Central memory CD4-positive, alpha-beta T cell (primary cell): ENCODE measurements around the gene ANKRD11.
"Not testable (repeated sequence)": the region's sequence is repeated elsewhere in the genome, so short reads cannot be mapped to it uniquely, and the experiment has no call there.

Source experiments
- DNase-seq: peaks from one replicate; pipeline ENCODE4 v3.0.0; 2022

Gene ANKRD11

DNA sequence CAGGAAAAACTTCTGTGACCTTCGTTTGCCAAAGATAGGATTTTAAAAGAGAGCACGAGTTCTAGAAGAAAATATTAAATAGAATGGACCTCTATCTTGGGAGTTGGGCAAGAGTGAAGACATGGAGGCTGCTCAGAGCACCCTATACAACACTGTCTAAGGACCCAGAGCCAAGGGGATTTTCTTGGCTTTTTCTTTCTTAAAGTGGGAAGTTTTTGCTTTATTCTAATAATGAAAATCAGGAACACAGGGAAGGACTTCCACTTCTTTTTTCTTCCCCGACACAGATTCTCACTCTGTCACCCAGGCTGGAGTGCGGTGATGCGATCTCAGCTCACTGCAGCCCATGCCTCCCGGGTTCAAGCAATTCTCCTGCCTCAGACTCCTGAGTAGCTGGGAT, 178.7 kb downstream of the ANKRD11 start:
- DNase-seq, result no peak

DNA sequence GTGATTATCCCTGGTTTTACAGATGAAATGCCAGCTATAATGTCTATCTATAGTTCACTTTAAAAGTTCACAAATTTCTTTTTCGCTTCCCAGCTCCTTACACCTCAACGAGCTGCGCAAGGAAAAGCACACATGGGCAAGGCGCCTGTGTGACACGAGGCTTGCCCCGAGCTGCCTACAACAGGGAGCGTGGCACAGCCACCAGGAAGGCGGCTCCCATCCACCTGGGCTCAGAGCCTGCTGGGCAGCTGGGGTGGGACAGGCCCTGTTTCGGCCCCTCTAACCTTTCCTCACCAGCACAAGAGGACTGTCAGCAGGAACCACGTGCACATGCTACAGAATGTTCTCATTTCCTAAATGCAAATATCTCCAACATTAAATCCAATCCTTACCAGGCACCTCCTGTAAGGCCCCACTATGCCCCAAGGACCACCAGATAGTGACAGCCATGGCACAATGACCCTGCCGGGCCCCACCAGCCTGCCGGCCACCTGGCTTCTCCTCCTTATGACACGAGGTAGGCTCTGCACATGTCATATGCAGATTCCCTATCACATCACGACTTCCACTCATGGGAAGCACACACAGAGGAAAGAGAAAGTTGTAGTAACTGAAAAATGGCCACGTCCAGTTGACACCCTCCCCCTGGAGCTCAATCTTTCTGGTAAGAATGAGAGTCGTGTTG, 180.8 kb downstream of the ANKRD11 start:
- DNase-seq, result no peak

DNA sequence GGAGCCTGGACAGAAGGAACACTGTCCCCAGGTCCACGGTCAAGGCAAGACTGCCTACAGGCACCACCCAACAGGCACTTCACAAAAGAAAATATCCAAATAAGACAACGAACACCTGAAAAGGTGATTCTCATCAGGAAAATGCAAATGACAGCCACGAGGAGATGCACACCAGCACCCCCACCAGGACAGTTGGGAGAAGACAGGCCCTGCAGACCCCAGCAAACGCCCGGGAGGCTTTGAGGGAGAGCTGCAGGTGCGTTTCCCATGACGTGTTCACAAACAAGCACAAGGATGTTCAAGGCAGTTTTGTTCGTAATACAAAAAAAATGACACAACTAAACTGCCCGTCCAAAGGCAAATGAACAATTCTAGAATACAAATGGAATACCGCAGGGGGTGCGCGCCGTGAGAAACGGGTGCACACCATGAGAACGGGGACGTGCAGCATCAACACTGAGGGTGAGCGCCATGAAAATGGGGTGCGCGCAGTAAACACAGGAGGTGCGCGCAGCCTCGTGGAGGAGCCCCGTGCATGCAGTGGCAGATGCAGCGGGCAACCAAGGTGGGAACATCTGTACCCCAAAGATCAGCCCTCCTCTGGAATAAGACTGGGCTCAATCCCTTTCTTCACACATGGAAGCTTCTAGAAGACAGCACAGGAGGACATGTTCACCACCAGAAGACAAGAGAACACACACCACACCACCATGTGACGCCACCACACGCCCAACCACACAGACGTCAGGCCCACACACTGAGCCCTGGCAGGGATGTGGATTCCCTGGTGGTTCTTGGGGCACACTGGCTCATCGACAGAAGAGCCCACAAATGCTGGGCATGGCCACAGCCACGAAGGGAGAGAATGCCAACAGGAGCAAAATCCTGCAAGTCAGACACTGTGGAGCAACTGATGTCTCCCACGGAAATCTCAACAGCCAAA, 181.7 kb downstream of the ANKRD11 start:
- peak; percentile 51 for DNase-seq

DNA sequence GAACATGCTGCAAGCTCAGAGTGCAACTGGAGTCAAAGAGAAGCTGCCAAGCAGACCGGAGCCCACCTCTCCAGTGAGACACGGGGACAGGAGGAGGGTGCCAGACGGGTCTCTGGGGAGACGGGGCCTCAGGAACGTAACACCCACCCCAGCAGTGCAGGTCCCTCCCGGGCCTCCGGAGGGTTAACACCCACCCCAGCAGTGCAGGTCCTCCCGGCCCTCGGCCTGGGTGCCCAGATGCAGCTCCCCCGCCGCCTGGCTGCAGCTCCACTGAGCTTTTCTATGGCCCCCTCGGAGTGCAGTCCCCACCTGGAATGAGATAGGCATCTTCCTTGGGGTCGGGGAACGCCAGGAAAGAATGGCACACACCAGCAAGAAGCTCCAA, 182.9 kb downstream of the ANKRD11 start:
- no peak for DNase-seq

DNA sequence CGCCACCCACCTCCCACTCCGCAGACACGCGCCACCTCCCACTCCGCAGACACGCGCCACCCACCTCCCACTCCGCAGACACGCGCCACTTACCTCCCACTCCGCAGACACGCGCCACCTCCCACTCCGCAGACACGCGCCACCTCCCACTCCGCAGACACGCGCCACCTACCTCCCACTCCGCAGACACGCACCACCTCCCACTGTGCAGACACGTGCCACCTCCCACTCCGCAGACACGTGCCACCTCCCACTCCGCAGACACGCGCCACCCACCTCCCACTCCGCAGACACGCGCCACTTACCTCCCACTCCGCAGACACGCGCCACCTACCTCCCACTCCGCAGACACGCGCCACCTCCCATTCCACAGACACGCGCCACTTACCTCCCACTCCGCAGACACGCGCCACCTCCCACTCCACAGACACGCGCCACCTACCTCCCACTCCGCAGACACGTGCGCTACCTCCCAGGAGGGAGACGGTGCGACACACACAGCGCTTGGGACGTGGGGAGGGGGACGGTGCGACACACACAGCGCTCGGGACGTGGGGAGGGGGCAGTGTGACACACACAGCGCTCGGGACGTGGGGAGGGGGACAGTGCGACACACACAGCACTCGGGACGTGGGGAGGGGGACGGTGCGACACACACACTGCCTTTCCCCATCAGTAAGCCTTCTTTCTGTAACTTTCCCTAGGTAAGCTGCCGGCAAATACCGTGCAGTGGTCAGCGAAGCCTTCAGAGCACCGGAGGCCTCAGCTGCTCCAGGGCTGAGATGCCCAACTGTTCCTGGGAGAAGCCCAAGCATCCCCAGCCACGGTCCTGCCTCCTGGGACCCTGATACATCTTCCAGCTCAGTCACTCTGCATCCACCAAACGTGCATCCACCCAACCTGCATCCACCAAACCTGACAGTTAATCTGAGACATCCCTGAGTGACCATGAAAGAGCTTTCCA, 183.6 kb downstream of the ANKRD11 start:
- DNase-seq, result not testable (repeated sequence)

DNA sequence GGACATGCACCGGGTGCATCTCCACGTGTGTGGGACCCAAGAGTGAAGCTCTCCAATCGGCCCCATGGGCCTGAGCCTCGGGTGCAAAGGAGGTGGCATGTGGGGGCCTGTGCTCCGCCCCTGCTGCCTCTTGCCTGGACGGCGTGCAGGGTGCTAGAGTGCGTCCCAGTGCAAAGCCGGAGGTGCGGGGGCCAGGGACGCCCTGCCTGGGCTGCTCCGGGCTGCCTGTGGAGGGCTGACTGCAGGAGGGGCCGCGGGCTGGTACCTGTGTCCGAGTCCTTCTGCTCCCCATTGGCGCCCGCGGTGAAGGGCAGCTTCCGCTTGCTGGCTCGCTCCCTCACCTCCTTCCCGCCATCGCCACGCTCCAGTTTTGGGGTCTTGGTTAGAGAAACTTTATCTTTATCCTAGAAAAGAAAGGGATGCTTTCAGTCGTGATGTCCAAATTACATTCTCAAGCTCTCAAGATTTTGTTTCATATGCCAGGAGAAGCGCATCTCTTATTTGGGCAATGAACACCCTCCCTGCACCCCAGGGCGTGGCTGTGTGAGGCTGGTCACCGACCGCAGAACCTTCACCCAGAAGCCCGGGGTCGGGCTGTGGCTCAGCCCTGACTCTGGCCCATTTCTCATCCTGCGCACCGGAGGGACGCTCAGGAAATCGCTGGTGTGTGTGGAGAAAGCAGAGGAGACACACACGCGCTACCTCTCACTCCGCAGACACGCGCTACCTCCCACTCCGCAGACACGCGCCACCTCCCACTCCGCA, 185.2 kb downstream of the ANKRD11 start:
- DNase-seq, result no peak

DNA sequence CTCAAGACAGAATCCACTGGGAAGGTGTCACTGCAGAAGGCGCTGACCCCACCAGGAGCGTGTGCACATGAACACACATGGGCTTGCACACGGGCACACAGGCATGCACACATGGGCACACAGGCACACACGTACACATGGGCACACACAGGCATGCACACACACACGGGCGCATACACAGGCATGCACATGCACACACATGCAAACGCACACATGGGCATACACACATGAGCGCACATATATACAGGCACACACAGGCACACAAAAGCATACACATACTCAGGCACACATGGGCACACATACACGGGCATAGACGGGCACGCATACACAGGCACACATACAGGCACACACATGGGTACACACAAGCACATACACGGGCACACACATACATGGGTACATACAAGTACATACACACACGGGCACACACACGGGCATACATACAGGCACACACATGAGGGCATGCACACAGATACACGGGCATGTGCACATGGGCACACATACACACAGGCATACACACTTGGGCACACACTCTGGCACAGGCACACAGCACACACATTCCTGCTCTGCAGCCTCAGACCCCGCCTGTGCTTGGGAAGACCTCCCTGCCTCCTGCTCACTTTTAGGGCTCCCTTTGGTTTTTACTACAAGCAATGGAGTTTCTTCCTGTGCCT, 186.0 kb downstream of the ANKRD11 start:
- no peak for DNase-seq

DNA sequence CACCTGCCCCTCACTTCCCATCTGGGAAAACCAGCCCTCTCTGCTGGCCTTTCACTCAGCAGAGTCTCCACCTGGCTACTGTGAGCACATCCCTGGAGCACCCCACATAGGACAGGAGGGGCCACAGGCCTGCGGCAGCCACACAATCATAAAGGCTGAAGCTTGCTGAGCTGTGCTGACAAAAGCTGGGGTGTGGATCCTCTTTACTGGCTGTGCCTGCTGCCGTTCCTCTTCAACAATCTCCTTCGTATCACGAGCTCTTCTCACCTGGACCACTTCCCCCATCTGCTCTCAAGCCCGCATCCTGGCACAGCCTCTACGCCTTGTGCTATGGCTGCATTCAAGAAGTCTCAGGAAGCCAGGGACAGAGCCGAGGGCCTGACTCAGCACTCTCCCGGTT, 186.7 kb downstream of the ANKRD11 start:
- DNase-seq, result no peak

DNA sequence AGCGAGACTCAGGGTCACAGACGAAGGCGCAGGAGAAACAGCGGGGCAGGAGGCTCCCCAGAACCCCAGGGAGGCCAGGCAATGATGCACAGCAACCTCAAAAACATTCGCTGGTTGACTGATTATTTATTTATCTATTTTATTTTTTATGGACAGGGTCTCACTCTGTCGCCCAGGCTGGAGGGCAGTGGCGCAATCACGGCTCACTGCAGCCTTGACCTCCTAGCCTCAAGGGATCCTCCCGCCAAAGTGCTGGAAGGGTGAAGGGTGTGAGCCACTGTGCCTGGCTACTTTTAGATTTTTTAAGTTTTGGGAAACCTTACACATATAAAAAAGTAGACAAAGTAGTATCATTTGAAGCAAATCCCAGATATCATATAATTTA, 189.4 kb downstream of the ANKRD11 start:
- no peak for DNase-seq

DNA sequence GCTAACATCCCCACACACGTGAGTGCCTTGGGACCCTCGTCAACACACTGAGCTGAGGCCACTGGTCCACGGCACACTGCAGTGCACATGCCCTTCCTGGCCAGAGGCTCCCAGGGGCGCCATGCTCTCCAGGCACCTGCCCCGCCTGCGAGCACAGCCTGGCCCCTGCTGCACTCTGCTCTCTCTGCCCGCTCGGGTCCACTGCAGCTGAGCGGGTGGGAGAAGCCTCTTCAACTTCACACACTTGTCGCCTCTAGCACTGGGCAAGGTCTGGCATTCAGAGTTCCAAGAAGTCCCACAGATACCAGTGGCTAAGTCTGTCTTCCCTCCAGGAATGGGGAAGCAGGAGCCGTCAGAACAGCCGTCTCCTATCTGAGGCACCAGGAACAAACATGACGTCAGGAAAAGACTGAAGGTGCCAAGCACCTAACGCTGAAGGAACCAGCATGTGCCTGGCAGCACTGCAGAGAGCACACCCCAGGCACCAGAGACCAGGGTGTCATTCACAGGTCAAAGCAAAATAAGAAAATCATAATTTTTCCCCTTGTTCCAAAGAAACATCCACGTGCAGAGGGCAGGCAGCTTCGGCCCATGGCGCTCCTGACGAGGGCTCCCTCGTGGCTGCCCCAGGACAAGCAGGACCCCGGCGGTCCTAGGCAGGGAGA, 189.9 kb downstream of the ANKRD11 start:
- no peak for DNase-seq

DNA sequence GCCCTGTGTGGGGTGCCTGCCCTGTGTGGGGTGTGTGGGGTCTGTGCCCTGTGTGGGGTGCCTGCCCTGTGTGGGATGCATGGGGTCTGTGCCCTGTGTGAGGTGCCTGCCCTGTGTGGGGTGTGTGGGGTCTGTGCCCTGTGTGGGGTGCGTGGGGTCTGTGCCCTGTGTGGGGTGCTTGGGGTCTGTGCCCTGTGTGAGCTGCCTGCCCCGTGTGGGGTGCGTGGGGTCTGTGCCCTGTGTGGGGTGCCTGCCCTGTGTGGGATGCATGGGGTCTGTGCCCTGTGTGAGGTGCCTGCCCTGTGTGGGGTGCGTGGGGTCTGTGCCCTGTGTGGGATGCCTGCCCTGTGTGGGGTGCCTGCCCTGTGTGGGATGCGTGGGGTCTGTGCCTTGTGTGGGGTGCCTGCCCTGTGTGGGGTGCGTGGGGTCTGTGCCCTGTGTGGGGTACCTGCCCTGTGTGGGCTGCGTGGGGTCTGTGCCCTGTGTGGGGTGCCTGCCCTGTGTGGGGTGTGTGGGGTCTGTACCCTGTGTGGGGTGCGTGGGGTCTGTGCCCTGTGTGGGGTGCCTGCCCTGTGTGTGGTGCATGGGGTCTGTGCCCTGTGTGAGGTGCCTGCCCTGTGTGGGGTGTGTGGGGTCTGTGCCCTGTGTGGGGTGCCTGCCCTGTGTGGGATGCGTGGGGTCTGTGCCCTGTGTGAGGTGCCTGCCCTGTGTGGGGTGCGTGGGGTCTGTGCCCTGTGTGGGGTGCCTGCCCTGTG, 190.8 kb downstream of the ANKRD11 start:
- DNase-seq, result not testable (repeated sequence)

DNA sequence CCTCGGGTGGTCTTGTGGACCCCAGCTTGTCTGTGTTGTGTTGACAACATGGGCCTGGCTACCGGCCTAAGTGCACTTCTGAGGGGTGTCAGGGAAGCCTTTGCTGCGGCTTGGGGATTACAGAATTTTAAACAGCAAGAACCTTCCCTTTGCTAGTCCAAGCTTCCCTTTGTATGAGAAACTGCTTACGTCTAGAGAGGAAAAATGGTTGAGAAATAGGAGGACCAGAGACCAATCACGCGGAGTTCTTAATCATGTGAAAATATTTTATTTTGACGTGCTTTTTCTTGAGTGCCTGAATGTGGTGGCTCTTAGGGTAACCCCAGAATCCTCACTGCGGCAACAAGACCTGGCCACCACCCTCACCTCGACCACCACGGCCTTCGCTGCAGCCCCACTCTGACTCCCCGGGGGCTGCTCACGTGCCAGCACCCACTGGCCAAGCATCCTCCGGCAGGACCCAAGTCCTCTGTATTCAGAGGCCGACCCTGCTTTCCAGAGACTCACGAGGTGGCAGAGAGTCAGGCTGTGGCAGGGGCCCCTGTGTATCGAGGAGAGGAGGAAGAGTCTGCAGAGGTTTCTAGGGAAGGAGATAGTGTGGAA, 191.6 kb downstream of the ANKRD11 start:
- no peak for DNase-seq

DNA sequence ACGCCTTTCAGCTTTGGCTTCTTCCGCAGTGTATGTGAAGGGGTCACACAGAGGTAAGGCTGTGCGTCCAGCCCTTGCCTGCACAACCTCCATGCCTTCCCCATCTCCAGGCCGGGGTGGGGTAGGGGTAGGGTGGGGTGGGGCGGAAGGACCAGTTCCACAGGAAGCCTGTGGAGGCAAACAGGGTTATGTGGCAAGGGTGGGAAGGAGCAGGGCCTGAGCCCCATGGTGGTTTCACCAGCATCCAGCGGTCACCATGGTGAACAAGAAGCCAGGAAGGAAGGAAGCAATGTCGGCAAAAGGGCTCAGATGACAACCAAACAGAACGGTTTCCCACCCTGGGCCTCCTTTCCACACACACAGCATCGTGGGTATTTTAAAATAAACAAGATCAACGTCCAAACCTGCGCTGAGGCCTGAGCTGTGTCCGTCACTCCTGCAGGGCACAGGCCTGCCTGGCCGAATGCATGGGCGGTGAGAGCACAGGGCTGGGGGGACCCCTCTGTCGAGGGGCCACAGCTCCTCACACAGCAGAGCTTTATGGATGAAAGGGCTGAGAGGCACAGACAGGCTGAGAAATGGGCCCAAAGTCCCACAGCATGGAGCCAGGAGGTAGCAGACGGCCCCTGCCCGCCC, 192.3 kb downstream of the ANKRD11 start:
- DNase-seq, result no peak

DNA sequence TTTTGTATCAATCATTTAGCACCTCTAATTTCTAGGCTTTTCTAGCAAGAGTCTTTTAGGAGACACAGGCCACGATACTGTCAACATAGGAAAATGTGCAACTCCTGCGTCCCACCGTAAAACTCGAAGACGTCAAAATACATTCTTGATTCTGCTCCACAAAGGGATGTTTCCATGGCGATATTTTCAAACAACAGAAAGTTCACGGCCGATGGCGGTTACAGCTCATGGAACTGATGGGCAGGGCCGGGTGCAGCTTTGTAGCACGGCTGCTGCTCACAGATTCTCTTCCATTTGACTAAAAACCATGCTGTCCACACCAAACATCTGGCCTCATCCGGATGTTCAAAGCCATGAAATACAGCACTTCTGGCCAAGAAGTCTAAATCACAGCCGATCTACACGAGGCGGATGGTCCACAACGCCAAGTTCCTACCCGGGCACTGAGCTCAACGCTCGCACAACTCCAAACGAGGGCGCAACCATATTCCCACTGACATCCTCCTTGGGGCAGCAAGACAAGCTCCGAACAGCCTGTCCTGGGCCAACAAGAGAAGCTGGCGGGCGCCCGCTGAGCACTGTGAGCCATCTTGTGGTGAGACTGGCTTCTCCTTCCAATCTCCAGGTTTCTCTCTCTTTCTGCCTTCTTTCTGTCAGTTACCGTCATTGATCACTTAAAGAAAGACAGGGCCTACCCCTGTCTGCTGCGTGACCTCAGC, 193.0 kb downstream of the ANKRD11 start:
- DNase-seq, result no peak

DNA sequence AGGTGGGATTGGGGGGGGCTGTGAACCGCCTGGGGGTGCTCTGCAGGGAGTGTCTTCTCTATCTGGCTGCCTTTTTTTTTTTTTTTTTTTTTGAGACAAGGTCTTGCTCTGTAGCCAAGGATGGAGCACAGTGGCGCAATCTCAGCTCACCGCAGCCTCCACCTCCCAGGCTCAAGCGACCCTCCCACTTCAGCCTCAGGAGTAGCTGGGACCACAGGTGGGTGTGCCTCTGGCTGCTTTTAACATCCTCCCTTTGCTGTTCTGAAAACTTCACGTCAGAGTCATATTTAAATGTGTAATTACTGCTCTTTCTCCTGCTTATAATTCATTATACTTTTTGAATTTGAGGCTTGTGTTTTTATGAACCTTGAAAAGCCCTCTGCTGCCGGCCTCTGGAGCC, 194.4 kb downstream of the ANKRD11 start:
- no peak for DNase-seq

DNA sequence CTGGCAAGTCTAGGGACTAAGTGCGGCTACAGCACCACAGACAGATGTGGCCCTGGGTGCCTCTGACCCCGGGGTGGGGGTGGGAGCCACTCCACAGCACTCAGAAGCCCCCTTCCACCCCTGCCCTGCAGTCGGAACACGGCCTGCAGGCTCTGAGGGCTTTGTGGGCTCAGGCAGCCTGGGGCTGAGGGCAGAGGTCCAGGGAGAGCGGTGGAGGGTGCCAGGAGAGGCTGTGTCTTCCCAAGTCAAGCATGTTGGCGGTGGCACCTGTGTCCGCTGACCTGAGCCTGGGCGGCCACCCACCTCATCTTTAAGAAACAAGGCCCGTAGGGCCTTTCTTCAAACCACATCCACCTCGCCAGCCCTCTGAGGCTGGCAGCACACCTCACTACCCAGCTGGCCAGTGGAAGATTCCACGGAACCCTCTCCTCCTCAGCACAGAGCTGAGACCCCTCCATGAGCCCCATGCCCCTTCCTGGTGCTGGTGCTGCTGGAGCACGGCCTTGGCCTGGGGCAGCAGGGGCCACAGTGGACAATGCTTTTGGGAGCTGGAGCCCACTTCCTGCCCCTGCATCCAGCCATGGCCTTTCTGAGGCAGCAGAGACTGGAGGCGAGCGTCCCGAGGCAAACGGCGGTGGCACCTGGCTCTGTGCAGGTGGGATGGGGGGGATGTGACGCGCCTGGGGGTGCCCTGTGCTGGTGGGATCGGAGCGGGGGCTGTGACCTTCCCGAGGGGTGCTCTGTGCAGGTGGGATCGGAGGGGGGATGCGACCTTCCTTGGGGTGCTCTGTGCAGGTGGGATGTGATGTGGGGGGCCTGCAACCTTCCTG, 195.1 kb downstream of the ANKRD11 start:
- DNase-seq, result no peak

DNA sequence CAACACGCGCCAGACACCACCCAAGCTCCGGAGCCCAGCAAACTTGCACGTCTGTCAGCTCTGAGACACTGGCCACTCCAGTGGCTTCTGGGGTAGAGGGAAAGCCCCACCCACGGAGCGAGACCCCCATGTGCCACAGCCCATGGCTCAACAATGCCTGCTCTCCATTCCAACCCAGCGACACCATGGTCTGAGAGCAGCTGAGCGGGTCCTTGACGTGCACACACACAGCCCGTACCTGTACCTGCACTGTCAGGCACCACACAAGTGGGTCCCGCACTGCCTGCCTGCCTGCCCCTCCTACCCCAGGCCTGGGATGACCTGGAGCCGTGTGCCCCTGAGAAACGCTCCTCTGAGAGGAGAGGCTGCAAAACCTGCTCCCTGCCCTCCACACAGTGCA, 195.9 kb downstream of the ANKRD11 start:
- DNase-seq, result no peak
